ENCODE results near the gene PGM5.
"Not testable (repeated sequence)": the region's sequence is repeated elsewhere in the genome, so short reads cannot be mapped to it uniquely, and the experiment has no call there.

DNA sequence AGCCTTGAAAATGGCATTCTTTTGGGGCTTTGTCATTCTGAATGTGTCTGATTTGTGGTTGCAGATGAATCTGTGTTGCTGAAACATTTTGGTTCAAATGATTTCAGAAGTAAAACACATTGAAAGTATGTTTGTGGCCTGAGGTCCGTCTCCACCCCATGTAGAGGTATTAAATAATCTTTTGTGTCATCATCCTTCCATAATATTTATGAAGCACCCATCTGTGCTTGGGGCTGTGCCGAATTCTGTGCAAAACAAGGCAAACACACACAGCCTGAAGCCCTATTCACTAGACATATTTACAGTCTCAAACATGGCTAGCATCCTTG, 40.6 kb downstream of the PGM5 start:
- TF ChIP-seq, protein P1, sequence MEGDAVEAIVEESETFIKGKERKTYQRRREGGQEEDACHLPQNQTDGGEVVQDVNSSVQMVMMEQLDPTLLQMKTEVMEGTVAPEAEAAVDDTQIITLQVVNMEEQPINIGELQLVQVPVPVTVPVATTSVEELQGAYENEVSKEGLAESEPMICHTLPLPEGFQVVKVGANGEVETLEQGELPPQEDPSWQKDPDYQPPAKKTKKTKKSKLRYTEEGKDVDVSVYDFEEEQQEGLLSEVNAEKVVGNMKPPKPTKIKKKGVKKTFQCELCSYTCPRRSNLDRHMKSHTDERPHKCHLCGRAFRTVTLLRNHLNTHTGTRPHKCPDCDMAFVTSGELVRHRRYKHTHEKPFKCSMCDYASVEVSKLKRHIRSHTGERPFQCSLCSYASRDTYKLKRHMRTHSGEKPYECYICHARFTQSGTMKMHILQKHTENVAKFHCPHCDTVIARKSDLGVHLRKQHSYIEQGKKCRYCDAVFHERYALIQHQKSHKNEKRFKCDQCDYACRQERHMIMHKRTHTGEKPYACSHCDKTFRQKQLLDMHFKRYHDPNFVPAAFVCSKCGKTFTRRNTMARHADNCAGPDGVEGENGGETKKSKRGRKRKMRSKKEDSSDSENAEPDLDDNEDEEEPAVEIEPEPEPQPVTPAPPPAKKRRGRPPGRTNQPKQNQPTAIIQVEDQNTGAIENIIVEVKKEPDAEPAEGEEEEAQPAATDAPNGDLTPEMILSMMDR (IDR thresholded peaks at IDR 0.05): not testable (repeated sequence)
- TF ChIP-seq POLR2A (IDR thresholded peaks at IDR 0.05): not testable (repeated sequence)

All from uterus (tissue), 2 donors.